IMR-90 (cell line): ENCODE data around the gene CCDC150. TPM values are rescaled to one million over a fixed set of nuclear protein-coding genes. Genes with fewer than 3 reads are reported as not detected.

Experiments
- ATAC-seq: fragments of 200-7000 bp; cut with Tn5 transposase; 2 replicates; pipeline ENCODE4 v1.9.1; 2020; ENCODE audit warnings: low read depth, mild to moderate bottlenecking, moderate library complexity
- BruUV-seq: library from RNA; stranded (reverse); fragments of 400-500 nt; replicated peaks from 2 replicates; lab custom pipeline; 2021; lab: Mats Ljungman, UMichigan
- CTCF ChIA-PET: fragments of 300-600 bp; formaldehyde crosslinking; extraction: SDS; loops from one replicate; lab custom pipeline; 2021; ENCODE audit warnings: antibody characterized with exemption; lab: Yijun Ruan, JAX
- POLR2A ChIA-PET: fragments of 300-600 bp; sonication (Branson Sonifier 250); formaldehyde crosslinking; loops from one replicate; lab custom pipeline; 2022; ENCODE audit warnings: antibody characterized with exemption; ENCODE audit not compliant: unreplicated experiment; lab: Charles Lee
- DNase-seq: peaks from one replicate; pipeline ENCODE4 v3.0.0; 2013
- H2AFZ ChIP-seq: replicated peaks from 2 replicates; pipeline ENCODE3; 2013; ENCODE audit warnings: low read length, mild to moderate bottlenecking; ENCODE audit not compliant: poor library complexity
- H2AK5ac ChIP-seq: 2 replicates; pipeline ENCODE4 v1.6.1; 2013; ENCODE audit warnings: low read depth, low read length, inconsistent platforms
- H2AK9ac ChIP-seq: replicated peaks from 2 replicates; pipeline ENCODE3; 2013; ENCODE audit warnings: mild to moderate bottlenecking, low read depth, low read length, moderate library complexity; ENCODE audit not compliant: poor library complexity
- H2BK120ac ChIP-seq: 2 replicates; pipeline ENCODE4 v1.6.1; 2013; ENCODE audit warnings: low read depth, low read length, inconsistent platforms
- H2BK15ac ChIP-seq: 3 replicates; pipeline ENCODE4 v1.6.1; 2013; ENCODE audit warnings: low read depth, low read length, inconsistent platforms
- H2BK20ac ChIP-seq: 2 replicates; pipeline ENCODE4 v1.6.1; 2013; ENCODE audit warnings: low read depth, mild to moderate bottlenecking, inconsistent platforms, low read length, moderate library complexity
- H2BK5ac ChIP-seq: 2 replicates; pipeline ENCODE4 v1.6.1; 2013; ENCODE audit warnings: mild to moderate bottlenecking, low read depth, low read length, inconsistent platforms; ENCODE audit not compliant: poor library complexity, severe bottlenecking
- H3K14ac ChIP-seq: replicated peaks from 2 replicates; pipeline ENCODE4 v1.6.1; 2013; ENCODE audit warnings: low read depth, low read length, inconsistent platforms
- H3K18ac ChIP-seq: 2 replicates; pipeline ENCODE4 v1.6.1; 2013; ENCODE audit warnings: low read depth, low read length, control low read depth
- H3K23ac ChIP-seq: 2 replicates; pipeline ENCODE4 v1.6.1; 2013; ENCODE audit warnings: low read depth, low read length, inconsistent platforms
- H3K27ac ChIP-seq: 2 replicates; pipeline ENCODE4 v1.5.1; 2013; ENCODE audit warnings: mild to moderate bottlenecking, control low read depth, low read length; ENCODE audit not compliant: insufficient read depth
- H3K27me3 ChIP-seq: 2 replicates; pipeline ENCODE4 v1.6.1; 2013; ENCODE audit warnings: low read length; ENCODE audit not compliant: control insufficient read depth, insufficient read depth
- H3K36me3 ChIP-seq: 2 replicates; pipeline ENCODE4 v1.6.1; 2013; ENCODE audit warnings: low read length, mixed read lengths; ENCODE audit not compliant: control insufficient read depth, insufficient read depth
- H3K4ac ChIP-seq: 2 replicates; pipeline ENCODE4 v1.6.1; 2013; ENCODE audit warnings: low read depth, low read length, inconsistent platforms
- H3K4me1 ChIP-seq: 2 replicates; pipeline ENCODE4 v1.6.1; 2013; ENCODE audit warnings: low read length, mixed read lengths; ENCODE audit not compliant: control insufficient read depth, insufficient read depth
- H3K4me2 ChIP-seq: 2 replicates; pipeline ENCODE4 v1.6.1; 2013; ENCODE audit warnings: low read depth, mild to moderate bottlenecking, control low read depth, low read length, moderate library complexity
- H3K4me3 ChIP-seq: 2 replicates; pipeline ENCODE4 v1.5.1; 2013; ENCODE audit warnings: low read depth, mild to moderate bottlenecking, control low read depth, low read length, moderate library complexity; ENCODE audit not compliant: insufficient read depth
- H3K56ac ChIP-seq: 2 replicates; pipeline ENCODE4 v1.6.1; 2013; ENCODE audit warnings: low read length, inconsistent platforms; ENCODE audit not compliant: insufficient read depth; ENCODE audit errors: extremely low read depth
- H3K79me1 ChIP-seq, 2 experiments: 2 replicates each; pipeline ENCODE4 v1.6.1; 2013; ENCODE audit warnings: low read length in 2 of 2, inconsistent platforms in 1 of 2, low read depth in 1 of 2
- H3K9ac ChIP-seq: 2 replicates; pipeline ENCODE4 v1.6.1; 2013; ENCODE audit warnings: low read depth, low read length, control low read depth
- H3K9me1 ChIP-seq: 2 replicates; pipeline ENCODE4 v1.6.1; 2013; ENCODE audit warnings: low read length, inconsistent platforms; ENCODE audit not compliant: insufficient read depth
- H3K9me3 ChIP-seq: 2 replicates; pipeline ENCODE4 v1.6.1; 2013; ENCODE audit warnings: low read length; ENCODE audit not compliant: control insufficient read depth, insufficient read depth
- H4K20me1 ChIP-seq: 2 replicates; pipeline ENCODE4 v1.6.1; 2013; ENCODE audit warnings: low read length, inconsistent platforms; ENCODE audit not compliant: insufficient read depth
- H4K5ac ChIP-seq: 2 replicates; pipeline ENCODE4 v1.6.1; 2013; ENCODE audit warnings: mild to moderate bottlenecking, low read depth, low read length, control low read depth
- H4K8ac ChIP-seq, 2 experiments: 2 replicates each; pipeline ENCODE4 v1.6.1; 2013; ENCODE audit warnings: low read depth in 2 of 2, low read length in 2 of 2, control low read depth in 1 of 2, inconsistent platforms in 1 of 2
- H4K91ac ChIP-seq: 2 replicates; pipeline ENCODE4 v1.6.1; 2013; ENCODE audit warnings: low read depth, low read length, inconsistent platforms; ENCODE audit not compliant: insufficient read depth
- CHD1 ChIP-seq: IDR thresholded peaks from 2 replicates; pipeline ENCODE4 v1.6.1; 2012; ENCODE audit warnings: low read depth, low read length, improper control_type of control experiment
- CTCF ChIP-seq: conservative IDR thresholded peaks from 2 replicates; pipeline ENCODE4 v1.5.1; 2012; ENCODE audit warnings: mild to moderate bottlenecking, low read depth, low read length, improper control_type of control experiment
- ELK1 ChIP-seq: fragments of 150-350 bp; IDR thresholded peaks from 2 replicates; pipeline ENCODE4 v1.6.1; 2016; ENCODE audit warnings: low read depth, mild to moderate bottlenecking, low read length, moderate library complexity, borderline replicate concordance
- FOS ChIP-seq: fragments of 150-350 bp; IDR thresholded peaks from 2 replicates; pipeline ENCODE4 v1.6.1; 2016; ENCODE audit warnings: low read depth, low read length
- USF2 ChIP-seq: fragments of 150-350 bp; IDR thresholded peaks from 2 replicates; pipeline ENCODE4 v1.6.1; 2017; ENCODE audit warnings: mild to moderate bottlenecking, antibody characterized with exemption, low read length, low read depth
- WGBS, 2 experiments: methylation state at CpG; one replicate each; pipeline versions ENCODE4 v1.1.5 to v1.1.7; 2013; ENCODE audit warnings: missing lambda C conversion rate in 2 of 2; ENCODE audit not compliant: insufficient read length in 1 of 2; ENCODE audit errors: extremely low coverage in 2 of 2; 5-methylcytosine and 5-hydroxymethylcytosine counted together
- dilution Hi-C: fragments of 300-500 bp; cut with HindIII; formaldehyde crosslinking; loops from one replicate; pipeline ENCODE4 v1.14.3; 2018; ENCODE audit warnings: low sequenced_read_pairs; ENCODE audit not compliant: unreplicated experiment
- in situ Hi-C: fragments of 300-500 bp; cut with MboI; formaldehyde crosslinking; loops from 3 replicates; pipeline ENCODE4 v1.14.3; 2019; ENCODE audit warnings: low sequenced_read_pairs, inconsistent platforms, mixed read lengths
- intact Hi-C: fragments of 100-400 bp; cut with micrococcal nuclease; formaldehyde crosslinking; loops from 2 replicates; pipeline ENCODE4 v1.10.0; 2022
- polyA plus RNA-seq, 3 experiments: library from polyadenylated mRNA; depleted of rRNA; stranded (reverse); fragments of >200 nt; gene quantifications; 2 replicates each; pipeline ENCODE4 v1.2.3, GENCODE V29; 2012; ENCODE audit warnings: low replicate concordance in 1 of 3
- total RNA-seq: library from RNA; depleted of rRNA; stranded (reverse); fragments of >200 nt; gene quantifications from 2 replicates; pipeline ENCODE4 v1.2.3, GENCODE V29; 2012

The CCDC150 gene
- total and polyA plus RNA-seq, 2 of the 4 experiments (the other 2 are of a cell fraction): 3.8 to 4.3 TPM

- no TSS peak for BruUV-seq
- Histone ChIP-seq H2AK9ac (no peak overlapping the region), H4K20me1 (no peaks in the 10 kb centered on the region), H3K14ac (no peak overlapping the region), H2AFZ (no peak overlapping the region), H2AK5ac (no peak overlapping the region), H3K27ac (no peak overlapping the region), H3K27me3 (no peaks in the 10 kb centered on the region), H3K56ac (no peak overlapping the region), H4K5ac (no peak overlapping the region), H3K9me3 (no peaks in the 10 kb centered on the region), H4K91ac (no peak overlapping the region), H3K4me3 (no peak overlapping the region), H3K4me2 (no peak overlapping the region), H3K4me1 (0 out of 2 replicates have a peak, but pooled peaks cover 2% of the 10 kb centered on the region), H3K9me1 (0 out of 2 replicates have a peak, but pooled peaks cover 2% of the 10 kb centered on the region), H3K79me1 (no peaks in the 10 kb centered on the region), H3K4ac (no peak overlapping the region), H3K36me3 (no peaks in the 10 kb centered on the region), H2BK5ac (no peak overlapping the region), H4K8ac (no peak overlapping the region), H3K9ac (no peak overlapping the region), H2BK15ac (no peak overlapping the region), H2BK120ac (no peak overlapping the region), H3K18ac (no peak overlapping the region), H3K23ac (no peak overlapping the region), H2BK20ac (no peak overlapping the region)
- dilution Hi-C loops (no loop called here), intact Hi-C loops (no loop called here), in situ Hi-C loops (no loop called here)
- POLR2A ChIA-PET: no interaction called here
- ATAC-seq (no peak), DNase-seq (no peak)
- WGBS, 2 experiments: no CpG with 5 or more reads among the region's 3 CpGs
- CTCF ChIA-PET: no interaction called here
- TF ChIP-seq CHD1 (no peak), USF2 (no peak), FOS (no peak), CTCF (no peak), ELK1 (no peak)
Measured at GRCh38 chr2:196610796-196611195, 28.7 kb upstream of the CCDC150 start.
